SKM-1 treated with dmso at 0.1 percent for 144 hours (cell line): ENCODE measurements around the gene TMEM269.

ENCODE experiments used
- DNase-seq: peaks from one replicate; lab custom pipeline; 2025; ENCODE audit not compliant: unreplicated experiment; lab: John Stamatoyannopoulos, UW

Gene TMEM269

DNA sequence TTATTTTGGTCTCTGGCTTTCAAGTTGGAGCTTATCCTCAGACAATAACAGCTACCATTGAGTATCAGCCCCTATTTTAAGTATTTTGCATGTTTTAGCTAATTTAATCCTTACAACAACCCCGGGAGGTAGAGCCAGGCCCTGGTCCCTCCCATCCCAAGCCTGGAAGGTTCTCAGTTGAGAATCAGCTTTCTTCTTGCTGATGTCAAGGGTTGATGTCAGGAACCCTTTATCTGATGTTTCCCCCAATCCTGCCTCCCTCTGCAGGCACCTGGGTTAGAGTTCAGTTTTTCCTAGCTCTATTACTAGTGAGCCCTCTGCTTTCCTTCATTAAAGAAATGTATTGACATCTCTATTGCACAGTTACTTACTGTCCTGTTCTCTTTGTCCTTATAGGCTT, 36.0 kb downstream of the TMEM269 start:
- no peak for DNase-seq

- no peak for DNase-seq
Observed at GRCh38 chr1:42821690-42822089, 36.9 kb downstream of the TMEM269 start.

DNA sequence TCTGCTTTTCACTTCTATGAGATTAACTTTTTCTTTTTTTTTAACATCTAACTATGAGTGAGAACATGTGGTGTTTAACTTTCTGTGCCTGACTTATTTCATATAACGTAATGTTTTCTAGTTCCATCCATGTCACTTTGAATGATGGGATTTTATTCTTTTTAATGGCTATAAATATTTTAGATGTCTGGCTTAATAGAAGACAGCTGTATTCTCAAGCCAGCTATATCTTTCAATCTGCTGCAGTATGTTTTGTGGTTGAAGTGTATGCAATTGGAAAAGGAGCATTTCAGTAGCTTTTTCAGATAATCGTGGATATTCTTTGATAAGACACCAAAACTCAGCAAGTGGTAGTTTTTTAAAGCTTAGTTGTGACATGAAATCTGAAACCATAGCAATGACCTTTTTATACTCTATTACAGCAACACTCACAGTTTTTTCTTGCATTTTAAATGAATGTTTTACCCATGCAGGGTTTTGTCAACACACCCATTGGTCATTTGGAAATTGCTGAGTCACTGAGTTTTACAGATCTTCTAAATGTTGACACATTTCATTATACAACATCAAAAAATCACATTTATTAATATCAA, 38.1 kb downstream of the TMEM269 start:
- DNase-seq: no peak

DNA sequence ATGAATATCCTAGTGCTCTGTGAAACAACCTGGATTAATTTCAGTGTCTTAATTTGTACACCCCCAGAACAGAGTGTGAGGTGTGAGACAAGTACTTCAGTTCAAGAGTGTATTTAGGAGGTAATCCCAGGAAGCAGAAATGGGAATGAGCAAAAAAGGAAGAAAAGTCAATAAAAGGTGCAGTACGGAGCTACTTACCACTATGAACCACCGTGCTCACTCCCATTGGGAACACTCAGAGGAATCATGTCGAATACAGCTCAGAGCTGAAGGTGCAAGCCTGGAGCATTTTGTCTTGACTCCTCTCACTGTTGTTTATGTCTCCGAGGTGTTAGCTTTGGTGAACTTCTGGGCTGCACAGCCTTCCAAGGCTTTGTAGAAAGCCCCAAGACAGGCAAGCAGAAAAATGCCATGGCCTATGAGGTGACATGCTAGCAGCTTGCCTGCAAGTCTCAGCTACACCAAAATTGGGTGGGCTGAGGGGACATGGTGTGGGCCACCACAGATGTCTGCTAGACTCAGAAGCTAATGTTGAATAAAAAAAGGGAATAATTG, 39.8 kb downstream of the TMEM269 start:
- DNase-seq: no peak

DNA sequence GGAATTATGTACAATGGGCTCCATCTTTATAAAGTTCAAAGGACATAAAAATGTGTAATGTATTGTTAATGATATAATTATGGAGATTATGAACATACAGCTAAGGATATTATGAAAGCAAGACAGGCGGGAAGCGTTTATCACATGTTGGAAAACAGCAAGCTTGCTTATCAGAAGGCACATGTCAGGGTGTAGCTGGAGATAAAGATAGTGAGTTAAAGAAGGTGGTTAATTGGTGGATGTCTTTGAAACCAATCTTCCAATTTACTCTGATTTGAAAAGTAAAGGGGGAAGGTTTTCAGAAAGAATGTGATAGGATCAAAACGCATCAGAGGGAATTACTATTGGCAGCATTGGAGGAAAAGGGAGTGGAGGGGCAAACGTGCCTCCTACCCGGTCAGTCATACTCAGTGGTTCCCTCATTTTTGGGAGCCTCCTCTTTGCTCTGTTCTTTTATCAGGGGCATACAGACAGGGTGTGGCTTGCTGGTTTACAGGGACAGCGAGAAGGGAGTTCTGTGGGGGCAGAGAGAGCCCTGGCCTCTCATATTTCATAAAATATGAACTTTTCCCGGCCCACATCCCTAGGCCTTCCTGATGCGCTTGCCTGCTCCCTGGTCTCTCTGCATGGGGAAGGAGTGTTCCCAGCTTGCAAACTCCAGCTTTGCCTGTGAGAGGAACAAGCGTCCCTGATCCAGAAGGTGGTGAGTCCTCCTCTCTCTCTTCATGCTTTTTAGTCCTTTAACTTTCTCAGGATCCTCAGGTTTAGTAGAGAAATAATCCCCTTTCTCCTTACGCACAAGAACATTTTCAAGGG, 40.5 kb downstream of the TMEM269 start:
- DNase-seq: no peak

DNA sequence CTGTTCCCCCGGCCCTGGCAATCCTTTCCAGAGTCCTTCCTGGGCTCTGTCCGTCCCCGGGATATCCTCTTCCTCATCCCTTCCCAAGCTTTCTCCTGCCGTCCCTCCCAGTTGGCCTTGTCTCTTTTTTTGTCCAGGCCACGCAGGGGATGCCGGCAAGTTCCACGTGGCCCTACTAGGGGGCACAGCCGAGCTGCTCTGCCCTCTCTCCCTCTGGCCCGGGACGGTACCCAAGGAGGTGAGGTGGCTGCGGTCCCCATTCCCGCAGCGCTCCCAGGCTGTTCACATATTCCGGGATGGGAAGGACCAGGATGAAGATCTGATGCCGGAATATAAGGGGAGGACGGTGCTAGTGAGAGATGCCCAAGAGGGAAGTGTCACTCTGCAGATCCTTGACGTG, 45.8 kb downstream of the TMEM269 start:
- DNase-seq: no peak

- no peak for DNase-seq
Observed at GRCh38 chr1:42831273-42831672, 46.5 kb downstream of the TMEM269 start.

DNA sequence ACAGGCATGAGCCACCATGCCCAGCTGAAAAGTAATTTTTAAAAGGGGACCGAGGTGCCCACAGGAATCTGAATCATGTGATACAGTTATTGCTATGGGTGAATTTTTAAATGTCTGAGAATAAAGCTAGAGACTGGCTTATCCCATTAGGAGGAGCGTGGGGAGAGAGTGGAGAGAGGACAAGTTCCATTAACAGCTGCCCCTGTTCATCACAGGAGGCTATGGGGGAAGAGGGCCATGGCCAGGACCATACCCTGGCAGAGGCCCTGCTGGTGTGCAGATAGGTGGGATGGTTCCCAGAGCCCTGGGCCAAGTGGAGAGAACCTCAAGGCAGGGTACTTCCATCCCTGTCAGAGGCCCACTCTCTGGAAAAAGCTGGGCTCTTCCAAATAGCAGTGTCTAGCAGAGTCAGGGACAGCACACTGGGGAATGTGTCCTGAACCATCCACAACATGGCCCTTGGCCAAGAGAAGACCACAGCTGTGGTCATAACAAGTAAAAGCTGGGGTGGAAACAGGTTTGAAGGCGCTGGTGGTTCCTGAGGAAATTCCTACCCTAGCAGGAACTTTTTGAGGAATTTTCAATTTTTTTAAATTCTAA, 48.0 kb downstream of the TMEM269 start:
- no peak for DNase-seq

DNA sequence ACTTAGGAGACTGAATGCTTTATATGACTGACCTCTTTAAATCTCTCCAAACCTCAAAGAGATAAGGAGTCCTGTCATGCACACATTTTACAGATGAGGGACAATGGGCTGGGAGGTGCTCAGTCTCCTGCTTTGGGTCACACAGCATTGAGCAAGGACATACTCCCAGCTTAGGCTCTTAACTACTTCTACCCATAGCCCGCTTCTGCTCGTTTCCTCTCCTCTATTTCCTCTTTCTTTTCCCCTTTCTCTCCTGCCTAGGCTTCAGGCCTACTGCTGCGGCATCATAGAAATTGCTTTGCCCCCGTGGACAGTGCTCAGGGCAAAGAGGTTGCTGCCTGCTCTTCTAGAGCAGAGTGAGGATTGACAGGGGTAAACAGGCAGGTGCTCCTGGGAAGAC, 49.2 kb downstream of the TMEM269 start:
- peak; percentile 54 for DNase-seq

DNA sequence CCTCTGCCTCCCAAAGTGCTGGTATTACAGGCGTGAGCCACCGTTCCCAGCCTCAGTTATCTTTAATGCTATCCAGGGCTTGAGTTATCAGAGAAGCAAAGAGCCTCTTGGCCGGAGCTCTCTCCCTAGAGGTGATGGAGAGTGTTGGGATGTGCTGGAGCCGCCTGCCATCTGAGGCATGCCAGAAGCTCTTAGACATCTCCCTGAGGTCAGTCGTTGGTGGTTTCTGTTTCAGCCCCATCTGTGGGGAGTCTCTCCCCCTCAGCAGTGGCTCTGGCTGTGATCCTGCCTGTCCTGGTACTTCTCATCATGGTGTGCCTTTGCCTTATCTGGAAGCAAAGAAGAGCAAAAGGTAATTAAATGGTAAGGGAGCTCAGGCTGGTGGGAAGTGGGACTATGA, 50.0 kb downstream of the TMEM269 start:
- DNase-seq: no peak

- no peak for DNase-seq
Observed at GRCh38 chr1:42835422-42835821, 50.6 kb downstream of the TMEM269 start.

GRCh38 chr1:42837709-42838108, 52.9 kb downstream of the TMEM269 start:
- DNase-seq: no peak

GRCh38 chr1:42838482-42839190, 53.8 kb downstream of the TMEM269 start:
- no peak for DNase-seq

- DNase-seq: no peak
Observed at GRCh38 chr1:42841010-42841409, 56.2 kb downstream of the TMEM269 start.

- DNase-seq: no peak
Observed at GRCh38 chr1:42841440-42842147, 56.8 kb downstream of the TMEM269 start.

- no peak for DNase-seq
Observed at GRCh38 chr1:42844592-42845140, 59.9 kb downstream of the TMEM269 start.

GRCh38 chr1:42845193-42845592, 60.4 kb downstream of the TMEM269 start:
- no peak for DNase-seq

DNA sequence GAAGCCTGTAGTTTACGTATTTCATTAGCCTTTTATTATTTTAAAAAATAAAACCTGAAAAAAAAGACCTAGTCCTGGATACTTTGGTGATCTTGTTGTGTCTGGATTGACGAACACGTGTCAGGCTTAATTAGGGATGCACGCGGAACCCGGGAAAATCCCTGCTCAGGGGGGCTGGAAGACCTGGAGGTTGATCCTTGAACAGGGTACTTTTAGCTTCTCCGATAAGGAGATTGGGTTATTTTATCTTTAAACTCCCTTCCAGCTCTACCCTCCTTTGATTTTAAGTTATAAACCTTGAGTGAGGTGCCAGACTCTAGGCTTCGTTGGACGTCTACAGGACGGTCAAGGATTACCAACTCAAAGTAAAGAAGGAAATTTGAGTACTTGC, 61.1 kb downstream of the TMEM269 start:
- no peak for DNase-seq

DNA sequence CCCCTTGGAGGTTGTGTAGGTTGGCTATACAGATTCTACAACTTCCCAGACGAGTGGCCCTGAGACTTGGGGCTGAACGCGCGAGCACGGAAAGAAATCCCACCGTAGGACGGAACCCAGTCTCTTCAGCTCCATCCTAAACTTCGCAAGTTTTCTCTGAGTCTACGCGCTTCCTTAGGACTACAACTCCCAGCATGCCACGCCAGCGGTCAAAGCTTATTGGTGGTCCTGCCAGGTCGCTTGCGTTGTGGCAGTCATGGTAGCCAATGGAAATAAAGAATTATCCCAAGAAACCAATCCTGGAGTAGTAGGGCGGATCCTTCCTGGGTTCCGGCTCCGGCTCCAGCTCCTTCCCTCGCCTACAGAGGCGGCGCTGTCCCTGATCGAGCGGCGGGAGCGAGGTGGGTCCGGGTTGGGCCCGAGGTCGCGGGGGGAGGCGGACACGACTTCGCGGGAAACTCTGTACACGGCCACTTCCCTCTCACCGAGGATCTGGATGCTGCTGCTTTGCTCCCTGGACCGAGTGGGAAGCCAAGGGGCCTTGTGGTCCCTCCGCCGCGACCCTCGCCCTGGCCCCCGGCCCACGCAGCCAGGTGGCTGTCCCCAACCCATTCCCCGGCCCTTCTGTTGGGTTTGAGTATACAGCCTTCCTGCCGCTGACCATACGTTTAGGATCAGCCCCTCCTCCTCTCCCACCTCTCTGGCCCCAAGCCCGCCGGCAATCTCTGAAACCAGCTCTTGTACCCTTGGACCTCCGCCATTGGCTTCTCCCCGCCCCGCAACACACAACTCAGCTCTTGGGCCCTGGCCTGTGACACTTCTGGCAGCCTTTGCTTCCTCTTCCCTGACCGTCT, 61.7 kb downstream of the TMEM269 start, which contains the start of gene ZNF691:
Gene ZNF691 (plus strand): TSS at position 357 of the 854 bp plus-strand sequence. CDS start 3,046 bp downstream, outside the sequence.
- DNase-seq: peak; percentile 98
